Activated naive CD8-positive, alpha-beta T cell treated with anti-CD3 and anti-CD28 coated beads for 36 hours (primary cell): ENCODE data around the gene LRTM2. TPM values are rescaled to one million over a fixed set of nuclear protein-coding genes. Genes with fewer than 3 reads are reported as not detected.

ENCODE experiments used
- DNase-seq: peaks from one replicate; pipeline ENCODE4 v3.0.0; 2021
- H3K27ac Mint-ChIP-seq: one replicate; pipeline ENCODE4 v1.8.0; 2022; ENCODE audit warnings: mild to moderate bottlenecking, moderate library complexity, mixed read lengths
- H3K27me3 Mint-ChIP-seq: one replicate; pipeline ENCODE4 v1.8.0; 2022; ENCODE audit warnings: mild to moderate bottlenecking, mixed read lengths
- H3K36me3 Mint-ChIP-seq: one replicate; pipeline ENCODE4 v1.8.0; 2021; ENCODE audit warnings: mild to moderate bottlenecking, mixed read lengths
- H3K4me1 Mint-ChIP-seq: one replicate; pipeline ENCODE4 v1.8.0; 2021; ENCODE audit warnings: mixed read lengths
- H3K4me3 Mint-ChIP-seq: one replicate; pipeline ENCODE4 v1.8.0; 2022; ENCODE audit warnings: mild to moderate bottlenecking, moderate library complexity, mixed read lengths
- H3K9me3 Mint-ChIP-seq: one replicate; pipeline ENCODE4 v1.8.0; 2022; ENCODE audit warnings: mixed read lengths
- total RNA-seq, 2 experiments: library from RNA; stranded (reverse); gene quantifications; one replicate each; pipeline ENCODE4 v1.2.3, GENCODE V29; 2021

LRTM2 gene
- total RNA-seq, 2 experiments from 2014 or later = not detected

DNA sequence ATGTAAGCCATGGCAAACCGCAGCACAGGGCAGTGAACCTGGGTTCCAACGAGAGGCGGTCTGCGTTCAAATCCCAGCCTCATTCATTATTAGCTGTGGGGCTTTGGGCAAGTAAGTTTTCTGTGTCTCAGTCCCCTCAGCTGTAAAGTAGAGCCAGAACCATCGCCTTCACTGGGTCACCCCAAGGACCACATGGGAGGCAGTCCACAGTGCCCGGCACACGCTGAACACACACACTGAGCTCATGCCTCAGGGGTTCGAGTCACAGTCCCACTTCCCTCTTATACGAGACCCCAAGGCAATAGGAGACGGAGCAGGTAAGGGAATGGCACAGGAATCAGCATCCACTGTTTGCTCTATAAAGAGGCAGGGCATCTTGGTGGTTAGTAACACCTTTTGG lies 19.1 kb downstream of the LRTM2 start:
- Mint-ChIP-seq H3K9me3 (no peaks in the 10 kb centered on the region), H3K27me3 (no peaks in the 10 kb centered on the region), H3K27ac (no peak overlapping the region), H3K4me3 (no peak overlapping the region), H3K36me3 (no peaks in the 10 kb centered on the region), H3K4me1 (no peaks in the 10 kb centered on the region)
- DNase-seq = no peak

DNA sequence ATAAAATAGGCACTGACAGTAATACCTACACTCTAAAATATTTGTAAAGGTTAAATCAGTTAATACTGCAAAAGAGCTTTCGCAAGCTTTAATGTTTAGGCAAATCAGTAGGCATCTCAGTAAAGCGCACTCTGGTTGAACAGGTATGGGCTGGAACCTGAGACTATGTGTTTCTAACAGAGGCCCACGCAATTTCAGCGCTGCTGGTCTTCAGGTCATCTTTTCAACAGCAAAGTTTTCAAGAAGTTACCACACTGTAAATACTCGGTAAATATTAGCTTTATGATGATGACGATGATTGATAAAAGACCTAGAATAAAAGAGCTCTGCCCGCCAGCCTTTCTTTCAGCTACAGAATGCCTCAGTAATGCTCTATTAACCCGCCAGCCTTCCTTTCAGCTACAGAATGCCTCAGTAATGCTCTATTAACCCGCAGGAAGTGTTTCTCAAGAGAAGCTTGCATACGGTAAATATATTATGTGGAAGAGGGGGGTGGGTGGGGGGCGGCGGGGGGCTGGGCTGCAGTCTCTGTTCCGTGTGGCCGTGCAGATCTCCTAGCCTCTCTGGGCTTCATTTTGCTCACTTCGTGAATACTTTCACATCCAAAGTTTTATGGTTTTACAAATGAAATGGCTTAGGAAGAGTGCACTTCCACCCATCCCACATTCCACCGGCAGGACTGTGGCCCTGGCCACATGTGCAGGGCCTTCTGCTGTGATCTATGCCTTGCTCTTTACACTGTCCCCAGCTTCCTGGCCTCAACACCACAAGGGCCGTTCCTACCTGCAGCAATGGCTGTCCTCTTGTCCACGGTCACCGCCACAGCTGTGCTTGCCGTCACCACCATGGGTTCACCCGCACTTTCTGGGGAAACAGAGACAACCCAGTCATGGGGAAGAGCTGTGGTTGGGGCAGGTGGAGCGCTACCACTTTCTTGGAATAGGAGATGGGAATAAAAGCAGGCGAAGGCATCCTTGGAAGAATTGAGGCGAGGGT lies 19.9 kb downstream of the LRTM2 start:
- Mint-ChIP-seq H3K4me3 (no peak overlapping the region), H3K27ac (no peak overlapping the region), H3K27me3 (no peaks in the 10 kb centered on the region), H3K9me3 (no peaks in the 10 kb centered on the region), H3K4me1 (no peaks in the 10 kb centered on the region), H3K36me3 (no peaks in the 10 kb centered on the region)
- DNase-seq = no peak

DNA sequence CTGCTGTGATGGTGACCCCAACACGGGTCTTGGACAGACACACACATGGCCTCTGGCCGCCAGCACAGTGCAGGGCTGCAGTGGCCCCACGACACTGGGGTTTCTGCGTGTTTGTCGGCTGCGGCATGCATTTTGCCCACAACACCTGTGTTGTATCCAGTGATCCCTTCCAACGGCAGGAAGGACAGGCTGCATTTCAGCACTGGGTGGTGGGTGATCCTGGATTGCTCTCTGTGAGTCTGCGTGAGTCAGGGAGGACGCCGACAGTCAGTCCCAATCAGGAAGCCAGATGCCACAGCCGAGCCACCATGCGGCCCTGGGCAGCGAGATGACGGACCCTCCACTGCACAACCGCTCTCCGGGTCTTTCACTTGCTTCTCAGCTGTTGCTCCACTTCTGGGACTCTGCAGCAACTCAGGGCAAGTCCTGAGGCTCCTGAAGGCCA lies 20.6 kb downstream of the LRTM2 start:
- no peak overlapping the region for H3K4me3 Mint-ChIP-seq
- no peaks in the 10 kb centered on the region for H3K27me3 Mint-ChIP-seq
- no peak overlapping the region for H3K27ac Mint-ChIP-seq
- H3K4me1 Mint-ChIP-seq = no peaks in the 10 kb centered on the region
- DNase-seq = no peak
- H3K36me3 Mint-ChIP-seq = no peaks in the 10 kb centered on the region
- H3K9me3 Mint-ChIP-seq = no peaks in the 10 kb centered on the region

DNA sequence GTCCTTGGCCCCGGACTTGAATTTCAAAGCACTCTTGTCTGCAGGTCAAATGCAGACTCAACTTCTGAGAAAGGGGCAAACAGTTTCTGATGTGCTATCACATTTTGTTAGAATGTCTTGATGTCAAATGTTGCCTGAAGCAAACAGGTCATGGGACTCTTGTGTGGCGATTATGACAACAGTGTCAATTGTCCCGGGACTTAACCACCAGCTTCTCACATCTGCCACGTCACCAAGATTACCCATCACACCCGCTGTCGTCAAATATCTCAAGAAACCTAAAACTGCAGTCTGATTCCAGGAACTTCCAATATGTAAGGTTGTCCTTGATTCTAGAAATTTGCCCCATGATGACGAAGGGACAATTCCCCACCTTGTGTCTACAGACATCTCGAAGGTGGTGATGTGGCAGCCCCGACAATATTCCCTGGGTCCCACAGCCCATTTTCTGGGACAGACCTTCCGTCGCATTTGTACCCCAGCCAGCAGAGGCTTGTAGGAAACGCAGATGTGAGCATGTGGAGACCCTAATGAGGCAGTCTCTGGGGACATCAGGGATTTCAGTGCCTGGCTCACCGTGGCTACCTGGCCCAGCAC lies 21.3 kb downstream of the LRTM2 start:
- no peaks in the 10 kb centered on the region for H3K9me3 Mint-ChIP-seq
- no peaks in the 10 kb centered on the region for H3K27me3 Mint-ChIP-seq
- no peak overlapping the region for H3K4me3 Mint-ChIP-seq
- H3K36me3 Mint-ChIP-seq = no peaks in the 10 kb centered on the region
- no peak overlapping the region for H3K27ac Mint-ChIP-seq
- H3K4me1 Mint-ChIP-seq = no peaks in the 10 kb centered on the region
- no peak for DNase-seq

DNA sequence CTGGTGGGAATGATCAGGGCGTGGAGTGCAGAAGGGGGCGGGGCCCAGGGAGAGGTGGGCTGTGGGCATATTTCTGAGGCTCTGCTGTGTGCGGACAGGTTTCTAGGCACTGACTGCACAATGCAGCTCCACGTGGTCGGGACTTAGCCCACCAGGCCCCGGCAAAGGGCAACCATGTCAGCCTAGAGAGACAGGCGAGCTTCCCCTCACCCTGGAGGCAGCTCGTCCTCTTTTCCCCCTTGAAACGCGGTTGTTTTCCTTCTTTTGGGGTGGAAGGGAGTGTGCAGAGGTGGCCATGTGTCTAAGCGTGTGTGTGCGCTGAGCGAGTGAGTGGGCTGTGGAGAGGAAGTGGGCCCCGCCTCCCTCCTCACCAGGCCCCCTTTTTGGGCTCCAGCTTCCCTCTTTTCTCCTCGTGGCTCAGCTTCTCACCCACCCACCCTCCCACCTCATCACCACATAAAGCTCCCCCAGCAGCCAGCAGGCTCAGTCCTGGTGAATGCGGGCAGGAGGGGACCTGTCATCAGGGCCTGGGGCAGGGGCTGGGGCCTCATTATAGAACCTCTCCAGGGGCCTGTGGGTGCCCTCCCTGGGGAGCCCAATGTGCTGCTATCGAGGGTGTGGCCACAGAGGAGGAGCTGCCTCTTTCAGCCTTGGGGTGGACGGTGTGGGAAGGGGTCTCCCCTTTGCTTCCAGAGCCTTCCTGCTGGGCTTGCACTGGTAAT lies 22.0 kb downstream of the LRTM2 start:
- no peak for DNase-seq
- Mint-ChIP-seq H3K27me3 (no peaks in the 10 kb centered on the region), H3K9me3 (no peaks in the 10 kb centered on the region), H3K36me3 (no peaks in the 10 kb centered on the region), H3K4me1 (no peaks in the 10 kb centered on the region), H3K27ac (no peak overlapping the region), H3K4me3 (no peak overlapping the region)

DNA sequence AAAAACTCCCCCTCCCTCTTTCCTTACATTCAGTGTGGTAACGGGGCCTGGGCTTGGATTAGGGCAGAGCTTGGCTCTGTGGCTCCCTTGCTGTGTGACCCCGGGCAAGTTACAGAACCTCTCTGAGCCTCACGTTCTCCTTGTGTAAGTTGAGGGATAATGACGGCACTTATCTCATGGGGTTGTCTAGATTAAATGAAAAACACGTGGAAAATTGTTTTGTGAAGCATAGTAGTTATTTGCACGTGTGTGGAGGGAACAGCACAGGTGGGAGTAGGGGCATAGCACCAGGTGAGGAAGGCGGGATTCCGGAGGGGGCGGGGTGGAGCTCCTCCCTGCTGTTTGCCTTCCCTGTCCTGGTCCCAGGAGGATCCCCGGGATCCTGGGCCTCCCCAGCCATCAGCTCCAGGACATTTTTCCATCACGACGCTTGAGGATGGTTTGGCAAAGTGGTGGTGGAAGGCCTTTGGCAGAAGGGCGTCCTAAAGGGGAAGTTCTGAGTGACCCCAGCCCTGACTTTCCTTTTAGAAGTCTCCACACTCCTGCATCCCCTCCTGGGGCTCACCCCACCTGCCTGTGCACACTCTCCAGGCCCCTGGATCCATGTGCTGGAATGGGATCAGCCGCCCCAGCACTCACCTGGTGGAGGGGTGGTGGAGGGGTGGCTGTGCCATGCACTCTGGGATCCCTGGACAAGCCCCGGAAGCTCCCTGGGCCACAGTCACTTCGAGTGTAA lies 22.7 kb downstream of the LRTM2 start:
- Mint-ChIP-seq H3K9me3 (no peaks in the 10 kb centered on the region), H3K4me3 (no peak overlapping the region), H3K27me3 (no peaks in the 10 kb centered on the region), H3K4me1 (no peaks in the 10 kb centered on the region), H3K36me3 (no peaks in the 10 kb centered on the region), H3K27ac (no peak overlapping the region)
- DNase-seq = no peak

DNA sequence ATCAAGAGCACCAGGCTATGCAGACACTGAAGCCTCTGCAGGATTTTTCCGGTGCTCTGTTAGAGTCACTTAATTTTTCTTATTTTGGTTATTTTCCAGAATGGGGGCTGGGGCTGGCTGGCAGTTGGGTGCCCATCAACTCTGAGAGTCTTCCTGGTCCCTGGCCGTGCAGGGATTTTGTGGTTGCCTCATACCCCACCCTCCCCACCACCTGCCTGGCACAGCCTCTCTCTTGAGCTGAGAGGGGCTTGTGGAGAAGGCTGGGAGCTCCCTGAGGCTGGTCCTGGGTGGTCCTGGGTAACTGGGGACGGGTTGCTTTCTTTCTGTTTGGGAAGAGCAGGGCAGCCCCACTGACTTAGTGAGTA lies 23.3 kb downstream of the LRTM2 start:
- Mint-ChIP-seq H3K4me1 (no peaks in the 10 kb centered on the region), H3K36me3 (no peaks in the 10 kb centered on the region), H3K27me3 (no peaks in the 10 kb centered on the region), H3K27ac (no peak overlapping the region), H3K4me3 (no peak overlapping the region), H3K9me3 (no peaks in the 10 kb centered on the region)
- DNase-seq = no peak

DNA sequence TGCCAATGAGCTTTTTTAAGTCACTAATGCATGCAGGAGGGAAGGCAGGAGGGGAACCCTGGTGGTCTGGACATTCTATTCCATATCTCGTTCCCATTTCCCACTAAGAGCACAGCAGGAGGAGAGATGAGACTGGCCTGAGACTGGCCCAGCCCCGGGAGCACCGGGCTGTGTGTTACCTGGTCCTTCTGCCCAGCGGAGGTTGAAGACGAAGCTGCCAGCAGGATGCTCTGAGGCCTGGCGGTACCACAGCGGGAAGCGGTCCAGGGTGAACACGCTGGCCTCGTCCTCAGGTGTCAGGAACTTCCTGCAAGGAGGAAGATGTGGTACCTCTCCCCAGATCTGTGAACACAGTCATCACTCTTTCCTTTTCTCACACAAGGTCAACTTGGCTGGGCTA lies 23.9 kb downstream of the LRTM2 start:
- DNase-seq = no peak
- H3K4me3 Mint-ChIP-seq = no peak overlapping the region
- no peaks in the 10 kb centered on the region for H3K36me3 Mint-ChIP-seq
- H3K4me1 Mint-ChIP-seq = no peaks in the 10 kb centered on the region
- no peaks in the 10 kb centered on the region for H3K27me3 Mint-ChIP-seq
- H3K27ac Mint-ChIP-seq = no peak overlapping the region
- H3K9me3 Mint-ChIP-seq = no peaks in the 10 kb centered on the region

DNA sequence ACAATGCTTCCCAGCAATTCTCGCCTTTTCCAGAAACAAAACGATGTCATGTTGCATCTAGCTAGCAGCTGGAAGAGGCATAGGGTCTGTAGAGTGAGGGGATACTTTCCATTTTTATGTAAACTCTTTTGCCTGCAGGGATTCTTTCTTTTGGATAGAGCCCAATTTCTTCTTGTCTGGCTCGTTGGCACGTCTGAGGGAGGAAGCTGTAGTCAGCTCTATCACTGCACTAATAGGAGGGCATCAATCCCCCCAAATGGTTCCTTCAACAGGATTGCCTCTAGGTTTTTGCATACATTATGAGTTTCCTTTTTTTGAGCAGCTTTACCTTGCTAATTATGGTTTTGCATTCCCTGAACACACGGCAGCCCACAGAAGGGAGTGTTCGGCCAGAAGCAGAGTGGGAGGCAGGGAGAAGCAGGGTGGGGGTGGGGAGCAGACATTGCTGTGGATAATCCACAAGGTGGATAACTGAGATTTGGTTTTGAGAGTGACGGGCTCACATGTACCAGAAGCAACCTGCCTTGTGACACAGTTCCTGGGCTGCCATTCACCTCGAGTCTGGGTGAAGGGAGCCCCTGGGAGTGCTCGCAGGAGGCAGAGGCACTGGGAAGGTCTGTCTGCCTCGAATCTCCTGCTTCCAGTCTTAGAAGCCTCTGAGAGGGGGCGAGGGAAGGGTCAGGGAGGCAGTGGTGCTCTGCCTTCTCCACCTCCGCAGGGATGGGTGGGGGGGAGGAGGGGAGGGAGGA lies 24.5 kb downstream of the LRTM2 start:
- H3K36me3 Mint-ChIP-seq = no peaks in the 10 kb centered on the region
- no peaks in the 10 kb centered on the region for H3K4me1 Mint-ChIP-seq
- no peak for DNase-seq
- H3K27me3 Mint-ChIP-seq = no peaks in the 10 kb centered on the region
- H3K4me3 Mint-ChIP-seq = no peak overlapping the region
- no peak overlapping the region for H3K27ac Mint-ChIP-seq
- no peaks in the 10 kb centered on the region for H3K9me3 Mint-ChIP-seq

DNA sequence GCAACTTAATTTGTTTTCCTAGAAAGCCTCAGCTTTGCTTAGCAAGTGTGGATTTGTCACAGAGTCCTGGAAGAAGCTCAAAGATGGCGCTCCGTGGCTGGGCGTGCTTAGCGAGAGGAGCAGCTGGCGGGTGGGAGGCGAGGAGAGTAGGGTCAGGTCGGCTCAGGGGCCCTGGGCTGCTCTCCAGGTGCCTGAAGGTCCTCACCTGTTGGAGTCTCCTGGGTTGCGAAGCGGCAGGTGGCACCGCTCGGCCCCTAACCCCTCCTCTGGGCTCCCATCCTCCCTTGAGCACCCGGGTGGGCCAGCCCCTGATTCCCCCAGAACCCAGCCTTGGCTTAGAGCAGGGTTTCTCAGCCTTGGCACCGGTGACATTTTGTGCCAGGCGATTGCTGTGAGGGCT lies 25.1 kb downstream of the LRTM2 start:
- no peaks in the 10 kb centered on the region for H3K4me1 Mint-ChIP-seq
- H3K4me3 Mint-ChIP-seq = no peak overlapping the region
- no peaks in the 10 kb centered on the region for H3K9me3 Mint-ChIP-seq
- H3K27ac Mint-ChIP-seq = no peak overlapping the region
- DNase-seq = no peak
- no peaks in the 10 kb centered on the region for H3K27me3 Mint-ChIP-seq
- no peaks in the 10 kb centered on the region for H3K36me3 Mint-ChIP-seq

DNA sequence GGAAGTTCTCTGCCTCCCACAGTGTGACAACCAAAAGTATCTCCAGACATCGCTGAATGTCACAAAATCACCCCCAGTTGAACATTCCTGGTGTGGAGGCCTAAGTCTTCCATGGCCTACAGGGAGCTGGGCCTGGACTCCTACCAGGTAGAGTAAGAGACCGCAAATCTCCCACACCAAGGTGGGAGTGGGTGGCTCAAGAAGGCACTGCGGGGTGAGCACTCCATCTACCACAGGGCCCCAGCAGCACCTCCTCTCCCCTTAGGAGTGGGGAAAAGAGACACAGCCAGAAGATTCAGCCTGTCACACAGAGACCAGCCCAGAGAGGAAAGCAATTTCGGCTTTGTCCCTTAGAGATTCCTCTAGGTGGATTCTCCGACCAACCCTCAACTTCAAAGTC lies 25.5 kb downstream of the LRTM2 start:
- DNase-seq = no peak
- Mint-ChIP-seq H3K4me3 (no peak overlapping the region), H3K36me3 (no peaks in the 10 kb centered on the region), H3K27ac (no peak overlapping the region), H3K27me3 (no peaks in the 10 kb centered on the region), H3K9me3 (no peaks in the 10 kb centered on the region), H3K4me1 (no peaks in the 10 kb centered on the region)

DNA sequence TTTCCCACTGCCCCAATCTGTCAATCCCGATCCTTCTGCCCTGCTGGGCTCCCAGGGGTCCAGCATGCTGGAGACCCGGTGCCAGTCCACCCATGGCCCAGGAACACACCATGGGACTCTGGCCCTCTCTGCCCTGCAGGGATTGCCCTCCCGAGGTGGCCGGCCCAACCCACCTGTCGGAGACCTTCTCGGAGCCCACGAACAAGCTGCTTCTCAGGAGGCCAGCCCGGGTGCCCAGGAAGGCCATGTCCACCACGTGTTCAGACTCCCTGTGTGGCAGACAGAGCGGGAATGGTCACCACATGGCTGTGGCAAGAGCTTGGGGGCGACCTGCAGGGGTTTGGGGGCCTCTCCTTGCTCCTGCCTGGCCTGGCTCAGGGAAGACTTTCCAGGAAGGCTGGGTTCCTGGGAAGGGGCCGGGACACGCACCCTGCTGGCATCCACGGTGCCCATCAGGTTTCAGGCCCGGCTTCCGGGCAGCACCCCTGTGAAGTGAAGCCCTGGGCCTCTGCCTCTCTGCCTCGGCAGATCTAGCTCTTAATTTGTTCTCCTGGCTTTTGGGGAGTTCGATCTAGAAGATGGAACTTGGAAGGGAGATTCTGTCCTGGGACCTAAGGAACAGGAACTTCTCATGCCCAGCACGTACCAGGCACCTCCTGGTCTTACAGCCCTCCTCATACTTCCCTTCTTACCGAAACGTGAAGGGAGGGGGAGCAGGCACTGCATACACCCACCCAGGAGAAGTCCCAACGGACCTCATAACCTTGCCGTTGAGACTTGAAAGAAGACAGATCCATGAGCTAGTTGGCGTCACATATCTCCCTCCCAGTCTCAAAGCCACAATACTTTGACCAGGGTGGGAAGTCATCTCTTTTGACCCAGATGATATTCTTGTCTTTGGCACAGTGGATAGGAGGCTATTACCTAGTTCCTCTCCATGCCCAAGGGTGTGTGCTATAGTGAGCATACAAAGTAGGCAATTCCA lies 26.3 kb downstream of the LRTM2 start:
- Mint-ChIP-seq H3K27ac (no peak overlapping the region), H3K9me3 (no peaks in the 10 kb centered on the region), H3K27me3 (no peaks in the 10 kb centered on the region), H3K4me3 (no peak overlapping the region), H3K4me1 (no peaks in the 10 kb centered on the region), H3K36me3 (no peaks in the 10 kb centered on the region)
- DNase-seq = no peak

DNA sequence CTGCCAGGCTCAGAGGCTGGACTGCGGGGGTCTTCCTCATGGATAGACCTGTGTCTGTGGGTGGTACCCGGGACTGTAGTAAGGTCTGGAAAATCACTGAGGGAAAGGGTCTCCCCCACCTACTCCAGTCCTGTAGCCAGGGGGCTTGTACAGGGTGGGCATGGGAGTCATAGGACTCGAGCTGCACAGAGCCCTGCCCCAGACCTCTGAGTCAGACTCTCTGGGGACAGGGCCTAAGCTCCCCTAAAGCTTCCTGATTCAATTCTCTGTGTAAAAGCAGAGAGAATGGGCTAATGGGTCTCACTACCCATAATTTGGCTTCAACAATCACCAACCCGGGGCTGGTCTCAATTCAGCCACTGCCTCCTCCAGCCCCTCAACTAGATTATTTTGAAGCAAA lies 27.0 kb downstream of the LRTM2 start:
- H3K27ac Mint-ChIP-seq = no peak overlapping the region
- no peaks in the 10 kb centered on the region for H3K9me3 Mint-ChIP-seq
- H3K36me3 Mint-ChIP-seq = no peaks in the 10 kb centered on the region
- no peaks in the 10 kb centered on the region for H3K27me3 Mint-ChIP-seq
- no peak for DNase-seq
- no peak overlapping the region for H3K4me3 Mint-ChIP-seq
- H3K4me1 Mint-ChIP-seq = no peaks in the 10 kb centered on the region
